ENCODE measurements around the gene RAB12. TPM values are rescaled to one million over a fixed set of nuclear protein-coding genes. Genes with fewer than 3 reads are reported as not detected.

RAB12 gene
- total RNA-seq, 1 experiment from 2014 or later, result 52.9 TPM

GRCh38 chr18:8673256-8674209 is 64.3 kb downstream of the RAB12 start:
- no peak for DNase-seq
- no peak overlapping the region for H3K27ac ChIP-seq

GRCh38 chr18:8675057-8675456 is 65.8 kb downstream of the RAB12 start:
- Histone ChIP-seq H3K4me1 (no peaks in the 10 kb centered on the region), H3K4me3 (no peak overlapping the region), H3K27ac (no peak overlapping the region), H3K9me3 (replicated peaks) (no peaks in the 10 kb centered on the region), H3K27me3 (no peaks in the 10 kb centered on the region), H3K36me3 (no peaks in the 10 kb centered on the region)
- DNase-seq, result no peak

More at GRCh38 chr18:8673256-8674209, 64.3 kb downstream of the RAB12 start:
- Histone ChIP-seq H3K4me1 (no peaks in the 10 kb centered on the region), H3K27me3 (no peaks in the 10 kb centered on the region), H3K36me3 (no peaks in the 10 kb centered on the region), H3K9me3 (replicated peaks) (no peaks in the 10 kb centered on the region), H3K4me3 (no peak overlapping the region)

GRCh38 chr18:8681196-8681595 is 72.0 kb downstream of the RAB12 start:
- Histone ChIP-seq H3K36me3 (no peaks in the 10 kb centered on the region), H3K27ac (no peak overlapping the region), H3K9me3 (replicated peaks) (no peaks in the 10 kb centered on the region), H3K4me1 (no peaks in the 10 kb centered on the region), H3K4me3 (no peak overlapping the region), H3K27me3 (no peaks in the 10 kb centered on the region)
- DNase-seq, result no peak

GRCh38 chr18:8684577-8684976 is 75.3 kb downstream of the RAB12 start:
- H3K36me3 ChIP-seq, result no peaks in the 10 kb centered on the region
- no peak for DNase-seq
- no peaks in the 10 kb centered on the region for H3K9me3 ChIP-seq (replicated peaks)
- no peaks in the 10 kb centered on the region for H3K4me1 ChIP-seq
- H3K27ac ChIP-seq, result no peak overlapping the region
- H3K4me3 ChIP-seq, result no peak overlapping the region
- H3K27me3 ChIP-seq, result no peaks in the 10 kb centered on the region

- H3K27ac ChIP-seq, result no peak overlapping the region
- H3K36me3 ChIP-seq, result no peaks in the 10 kb centered on the region
- H3K4me1 ChIP-seq, result no peaks in the 10 kb centered on the region
- peak; percentile 19 to 53 for DNase-seq
- no peaks in the 10 kb centered on the region for H3K9me3 ChIP-seq (replicated peaks)
- peak overlapping the region; percentile 36; the same call in 1 of the 2 replicates for H3K4me3 ChIP-seq
- no peaks in the 10 kb centered on the region for H3K27me3 ChIP-seq
Measured at GRCh38 chr18:8685141-8685913, 76.1 kb downstream of the RAB12 start.

- no peaks in the 10 kb centered on the region for H3K27me3 ChIP-seq
- no peak for DNase-seq
- H3K4me3 ChIP-seq, result no peak overlapping the region
- H3K9me3 ChIP-seq (replicated peaks), result no peaks in the 10 kb centered on the region
- H3K4me1 ChIP-seq, result no peaks in the 10 kb centered on the region
- H3K36me3 ChIP-seq, result no peaks in the 10 kb centered on the region
- no peak overlapping the region for H3K27ac ChIP-seq
Measured at GRCh38 chr18:8685914-8686216, 76.6 kb downstream of the RAB12 start.

GRCh38 chr18:8686611-8687010 is 77.4 kb downstream of the RAB12 start:
- Histone ChIP-seq H3K4me3 (no peak overlapping the region), H3K9me3 (replicated peaks) (no peaks in the 10 kb centered on the region), H3K27ac (no peak overlapping the region), H3K36me3 (no peaks in the 10 kb centered on the region), H3K4me1 (no peaks in the 10 kb centered on the region), H3K27me3 (no peaks in the 10 kb centered on the region)
- no peak for DNase-seq

- H3K27me3 ChIP-seq, result no peaks in the 10 kb centered on the region
- no peaks in the 10 kb centered on the region for H3K36me3 ChIP-seq
- H3K27ac ChIP-seq, result no peak overlapping the region
- H3K9me3 ChIP-seq (replicated peaks), result no peaks in the 10 kb centered on the region
- H3K4me1 ChIP-seq, result no peaks in the 10 kb centered on the region
- no peak for DNase-seq
- H3K4me3 ChIP-seq, result no peak overlapping the region
Measured at GRCh38 chr18:8688216-8688800, 79.1 kb downstream of the RAB12 start.

GRCh38 chr18:8688816-8689215 is 79.6 kb downstream of the RAB12 start:
- H3K27ac ChIP-seq, result no peak overlapping the region
- DNase-seq, result no peak
- H3K36me3 ChIP-seq, result no peaks in the 10 kb centered on the region
- no peaks in the 10 kb centered on the region for H3K27me3 ChIP-seq
- H3K9me3 ChIP-seq (replicated peaks), result no peaks in the 10 kb centered on the region
- H3K4me1 ChIP-seq, result no peaks in the 10 kb centered on the region
- H3K4me3 ChIP-seq, result no peak overlapping the region

Other genes starting within 250 kb of the RAB12 start
- 9.6 and 9.8 TPM in 2 replicates for gene MTCL1, start 96.1 kb downstream of the RAB12 start, total RNA-seq (2014; rRNA removed; shearing (Covaris generic))